ENCODE results near the gene OPN5.

Gene OPN5

DNA sequence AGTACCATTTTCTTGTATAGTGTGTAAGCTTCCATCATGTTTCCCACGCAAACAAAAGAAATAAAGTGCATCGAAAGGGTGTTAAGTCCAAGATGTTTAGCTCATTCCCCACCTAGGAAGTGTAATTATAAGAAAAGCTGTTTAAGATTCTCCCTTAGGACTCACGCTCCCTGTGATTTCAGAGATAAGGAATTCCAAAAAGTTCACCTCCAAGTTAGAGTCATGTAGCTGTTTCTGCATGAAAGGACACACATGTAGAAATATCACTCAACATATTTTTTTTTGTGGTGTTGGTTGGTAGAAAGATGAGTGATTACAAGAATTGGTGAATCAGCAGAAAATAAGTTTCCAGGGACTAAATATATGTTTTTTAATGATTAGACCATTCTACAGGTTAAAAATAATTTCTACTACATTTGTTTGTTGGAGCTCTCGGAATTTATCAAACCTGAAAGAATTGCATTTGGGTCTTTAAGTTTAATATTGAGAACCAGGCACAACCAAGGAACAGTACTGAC is 10.4 kb downstream of the OPN5 start:
- no peak for DNase-seq (ENCODE audit: low read depth)
- TF ChIP-seq MYC (IDR thresholded peaks at IDR 0.05; ENCODE audit: low read depth, low read length): no peak
- TF ChIP-seq POLR2A (IDR thresholded peaks at IDR 0.05; ENCODE audit: extremely low read depth, insufficient read length): no peak
- TF ChIP-seq, protein P1, sequence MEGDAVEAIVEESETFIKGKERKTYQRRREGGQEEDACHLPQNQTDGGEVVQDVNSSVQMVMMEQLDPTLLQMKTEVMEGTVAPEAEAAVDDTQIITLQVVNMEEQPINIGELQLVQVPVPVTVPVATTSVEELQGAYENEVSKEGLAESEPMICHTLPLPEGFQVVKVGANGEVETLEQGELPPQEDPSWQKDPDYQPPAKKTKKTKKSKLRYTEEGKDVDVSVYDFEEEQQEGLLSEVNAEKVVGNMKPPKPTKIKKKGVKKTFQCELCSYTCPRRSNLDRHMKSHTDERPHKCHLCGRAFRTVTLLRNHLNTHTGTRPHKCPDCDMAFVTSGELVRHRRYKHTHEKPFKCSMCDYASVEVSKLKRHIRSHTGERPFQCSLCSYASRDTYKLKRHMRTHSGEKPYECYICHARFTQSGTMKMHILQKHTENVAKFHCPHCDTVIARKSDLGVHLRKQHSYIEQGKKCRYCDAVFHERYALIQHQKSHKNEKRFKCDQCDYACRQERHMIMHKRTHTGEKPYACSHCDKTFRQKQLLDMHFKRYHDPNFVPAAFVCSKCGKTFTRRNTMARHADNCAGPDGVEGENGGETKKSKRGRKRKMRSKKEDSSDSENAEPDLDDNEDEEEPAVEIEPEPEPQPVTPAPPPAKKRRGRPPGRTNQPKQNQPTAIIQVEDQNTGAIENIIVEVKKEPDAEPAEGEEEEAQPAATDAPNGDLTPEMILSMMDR (IDR thresholded peaks at IDR 0.05; ENCODE audit: low read depth, low read length): no peak
- TF ChIP-seq, protein P2, sequence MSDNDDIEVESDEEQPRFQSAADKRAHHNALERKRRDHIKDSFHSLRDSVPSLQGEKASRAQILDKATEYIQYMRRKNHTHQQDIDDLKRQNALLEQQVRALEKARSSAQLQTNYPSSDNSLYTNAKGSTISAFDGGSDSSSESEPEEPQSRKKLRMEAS (IDR thresholded peaks at IDR 0.05; ENCODE audit: low read depth, low read length): no peak
- no peak overlapping the region for H3K4me3 ChIP-seq (ENCODE audit: low read depth, low read length)

DNA sequence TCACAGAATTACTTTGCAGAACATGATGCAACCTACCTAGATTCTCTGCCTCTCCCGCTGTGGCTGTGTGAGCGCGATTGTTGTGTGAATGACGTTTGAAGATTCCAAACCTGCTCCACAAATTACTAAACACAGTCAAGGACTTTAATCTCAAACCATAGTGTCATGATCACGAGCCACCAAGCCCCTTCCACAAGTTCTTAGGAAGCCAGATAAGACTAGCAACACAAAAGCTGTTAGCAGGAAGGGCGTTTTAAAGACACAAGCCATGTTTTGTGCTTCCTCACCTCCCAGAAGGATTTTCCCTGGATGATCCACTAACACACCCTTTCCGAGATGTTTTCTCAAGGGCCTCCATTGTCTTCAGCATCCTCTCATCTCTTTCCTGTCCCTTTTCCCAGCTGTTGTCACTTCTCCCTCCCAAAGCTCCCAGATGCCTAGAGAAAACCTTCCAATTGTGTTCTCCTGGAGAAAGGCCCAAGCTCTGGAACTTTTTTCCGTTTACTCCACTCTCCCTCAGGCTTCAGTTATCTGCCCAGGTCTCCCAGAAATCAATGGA is 12.8 kb downstream of the OPN5 start:
- no peak for DNase-seq (ENCODE audit: low read depth)
- TF ChIP-seq MYC (IDR thresholded peaks at IDR 0.05; ENCODE audit: low read depth, low read length): no peak
- TF ChIP-seq, protein P1 (IDR thresholded peaks at IDR 0.05; ENCODE audit: low read depth, low read length): no peak
- no peak for TF ChIP-seq POLR2A (IDR thresholded peaks at IDR 0.05; ENCODE audit: extremely low read depth, insufficient read length)
- TF ChIP-seq, protein P2 (IDR thresholded peaks at IDR 0.05; ENCODE audit: low read depth, low read length): no peak
- H3K4me3 ChIP-seq (ENCODE audit: low read depth, low read length): no peak overlapping the region

DNA sequence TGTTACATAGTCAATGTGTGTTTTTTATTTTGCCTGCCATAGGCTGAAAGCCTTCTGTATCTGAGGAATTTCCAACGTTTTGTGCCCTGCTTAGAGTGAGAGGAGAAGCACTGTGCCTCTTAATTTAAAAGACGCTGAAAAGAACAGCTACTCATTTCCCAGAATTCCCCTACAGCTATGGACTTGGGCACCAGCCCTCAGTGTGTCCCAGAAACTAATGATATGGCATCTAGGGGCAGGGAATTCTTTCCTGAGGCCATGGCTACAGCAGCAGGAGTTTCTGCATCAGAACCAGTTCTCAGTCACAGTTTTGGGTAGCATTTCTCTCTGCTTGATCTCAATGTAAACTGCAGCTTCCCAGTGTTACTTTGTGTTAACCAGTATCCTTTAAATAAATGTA is 20.2 kb downstream of the OPN5 start:
- TF ChIP-seq POLR2A (IDR thresholded peaks at IDR 0.05; ENCODE audit: extremely low read depth, insufficient read length) (no peak), MYC (IDR thresholded peaks at IDR 0.05; ENCODE audit: low read depth, low read length) (no peak)
- TF ChIP-seq, protein P1 (IDR thresholded peaks at IDR 0.05; ENCODE audit: low read depth, low read length): no peak
- TF ChIP-seq, protein P2 (IDR thresholded peaks at IDR 0.05; ENCODE audit: low read depth, low read length): no peak
- no peak overlapping the region for H3K4me3 ChIP-seq (ENCODE audit: low read depth, low read length)

DNA sequence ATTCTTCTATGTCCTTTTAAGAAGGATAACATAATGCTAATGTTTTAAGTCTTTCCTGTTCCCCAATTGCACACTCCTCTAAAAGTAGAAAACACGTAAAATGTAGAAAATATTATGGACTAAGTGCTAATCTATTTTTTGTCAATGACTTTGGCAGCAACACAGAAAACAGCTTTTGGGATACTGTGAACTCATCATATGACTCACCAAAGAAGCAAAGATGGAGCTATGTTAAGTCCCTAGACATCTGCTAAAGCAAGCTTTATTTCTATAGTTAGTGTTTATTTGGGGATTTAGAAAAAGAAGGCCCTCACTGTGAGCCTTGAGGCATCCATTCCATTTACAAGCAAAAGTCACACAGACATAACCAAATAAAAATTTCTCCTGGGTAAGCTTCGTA is 23.0 kb downstream of the OPN5 start:
- no peak for DNase-seq (ENCODE audit: low read depth)
- TF ChIP-seq POLR2A (IDR thresholded peaks at IDR 0.05; ENCODE audit: extremely low read depth, insufficient read length) (no peak), MYC (IDR thresholded peaks at IDR 0.05; ENCODE audit: low read depth, low read length) (no peak)
- TF ChIP-seq, protein P2 (IDR thresholded peaks at IDR 0.05; ENCODE audit: low read depth, low read length): no peak
- TF ChIP-seq, protein P1 (IDR thresholded peaks at IDR 0.05; ENCODE audit: low read depth, low read length): no peak
- H3K4me3 ChIP-seq (ENCODE audit: low read depth, low read length): no peak overlapping the region

More for the DNA sequence above, 20.2 kb downstream of the OPN5 start:
- no peak for DNase-seq (ENCODE audit: low read depth)

DNA sequence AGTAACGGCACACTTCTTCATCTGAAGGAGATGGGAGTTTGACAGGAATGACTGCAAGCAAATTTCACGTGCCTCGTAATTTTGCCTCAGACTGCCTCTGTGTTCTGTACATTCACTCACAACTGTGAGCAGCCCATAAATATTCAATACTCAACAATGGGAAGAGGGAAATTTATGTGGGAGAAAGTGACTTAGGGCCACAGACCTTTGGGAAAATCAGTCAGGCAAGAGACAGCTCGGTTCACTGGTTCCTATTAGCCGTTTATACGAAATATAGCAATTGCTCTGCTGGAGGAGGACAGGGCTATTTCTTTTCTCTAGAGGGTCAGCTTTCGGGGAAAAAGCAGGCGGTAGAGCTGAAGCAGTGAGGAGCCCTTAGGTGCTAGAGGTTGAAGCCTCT is 28.0 kb downstream of the OPN5 start:
- DNase-seq (ENCODE audit: low read depth): no peak
- no peak overlapping the region for H3K4me3 ChIP-seq (ENCODE audit: low read depth, low read length)
- TF ChIP-seq, protein P1 (IDR thresholded peaks at IDR 0.05; ENCODE audit: low read depth, low read length): no peak
- TF ChIP-seq MYC (IDR thresholded peaks at IDR 0.05; ENCODE audit: low read depth, low read length) (no peak), POLR2A (IDR thresholded peaks at IDR 0.05; ENCODE audit: extremely low read depth, insufficient read length) (no peak)
- TF ChIP-seq, protein P2 (IDR thresholded peaks at IDR 0.05; ENCODE audit: low read depth, low read length): no peak
